22Rv1 (cell line): ENCODE measurements around the gene SPSB2.

ENCODE experiments used
- H3K27ac ChIP-seq: fragments of 450-650 bp; 2 replicates; pipeline ENCODE4 v1.5.1; 2017
- CTCF ChIP-seq: fragments of 450-650 bp; IDR thresholded peaks from 2 replicates; pipeline ENCODE4 v1.5.1; 2017; ENCODE audit warnings: mild to moderate bottlenecking
- ZFX ChIP-seq: fragments of 450-650 bp; IDR thresholded peaks from 2 replicates; pipeline ENCODE4 v1.6.1; 2017; ENCODE audit warnings: antibody characterized with exemption, borderline replicate concordance

Gene SPSB2

GRCh38 chr12:6905414-6906040, 32.4 kb upstream of the SPSB2 start:
- TF ChIP-seq ZFX = no peak
- TF ChIP-seq CTCF = no peak
- peak overlapping the region; percentile 77 for H3K27ac ChIP-seq

- H3K27ac ChIP-seq = peak within 1 kb of the TSS; percentile 77
- TF ChIP-seq ZFX (no peak), CTCF (no peak)
Measured at GRCh38 chr12:6904280-6905276, 31.5 kb upstream of the SPSB2 start, which contains the start of gene LRRC23. Gene LRRC23 (plus strand): TSS chr12:6904822. CDS start chr12:6905634, 812 bp downstream.

GRCh38 chr12:6903722-6904121, 30.6 kb upstream of the SPSB2 start:
- peak overlapping the region; percentile 77 for H3K27ac ChIP-seq

GRCh38 chr12:6902448-6902847, 29.3 kb upstream of the SPSB2 start:
- TF ChIP-seq ZFX = no peak
- TF ChIP-seq CTCF = no peak
- no peak overlapping the region for H3K27ac ChIP-seq

More at GRCh38 chr12:6903722-6904121, 30.6 kb upstream of the SPSB2 start:
- TF ChIP-seq CTCF = no peak
- no peak for TF ChIP-seq ZFX

- TF ChIP-seq CTCF (no peak), ZFX (no peak)
- H3K27ac ChIP-seq = peak overlapping the region; percentile 77
Measured at GRCh38 chr12:6899837-6900519, 26.9 kb upstream of the SPSB2 start.

GRCh38 chr12:6899427-6899826, 26.3 kb upstream of the SPSB2 start:
- TF ChIP-seq ZFX = no peak
- no peak for TF ChIP-seq CTCF
- peak overlapping the region; percentile 77 for H3K27ac ChIP-seq
